H1 (cell line): Measurements from ENCODE around the gene PCDHGA1. TPM values are rescaled to one million over a fixed set of nuclear protein-coding genes. Genes with fewer than 3 reads are reported as not detected.

Experiments used
- CTCF ChIA-PET: fragments of 300-600 bp; sonication (Branson Sonifier 250); formaldehyde crosslinking; loops from one replicate; lab custom pipeline; 2021; ENCODE audit not compliant: partially characterized antibody; lab: Charles Lee
- POLR2A ChIA-PET: fragments of 300-600 bp; sonication (Branson Sonifier 250); formaldehyde crosslinking; loops from one replicate; lab custom pipeline; 2021; ENCODE audit warnings: inconsistent platforms; ENCODE audit not compliant: partially characterized antibody; lab: Charles Lee
- DNase-seq, 2 experiments: peaks; one replicate each; pipeline versions ENCODE4 v3.0.0 to v3.0.0-alpha.2; 2010 to 2022; ENCODE audit warnings: low spot score in 2 of 2, low read depth in 1 of 2, mixed read lengths in 1 of 2
- FAIRE-seq: peaks from 2 replicates; lab custom pipeline; 2011; peaks lifted over from hg19 to GRCh38; lab: Jason Lieb, UNC
- H2AFZ ChIP-seq: 2 replicates; pipeline ENCODE4 v1.8.1; 2012; ENCODE audit warnings: low read length, inconsistent platforms
- H2AK5ac ChIP-seq: 2 replicates; pipeline ENCODE4 v1.6.1; 2013; ENCODE audit warnings: low read depth, low read length
- H2BK120ac ChIP-seq: replicated peaks from 2 replicates; pipeline ENCODE3; 2013; ENCODE audit warnings: low read depth, low read length, inconsistent platforms
- H2BK12ac ChIP-seq: 2 replicates; pipeline ENCODE4 v1.6.1; 2013; ENCODE audit warnings: low read depth, low read length
- H2BK15ac ChIP-seq: 2 replicates; pipeline ENCODE4 v1.6.1; 2013; ENCODE audit warnings: low read length
- H2BK20ac ChIP-seq: 2 replicates; pipeline ENCODE4 v1.6.1; 2013; ENCODE audit warnings: low read length
- H2BK5ac ChIP-seq: 2 replicates; pipeline ENCODE4 v1.6.1; 2013; ENCODE audit warnings: low read depth, low read length
- H3K14ac ChIP-seq: 2 replicates; pipeline ENCODE4 v1.6.1; 2013; ENCODE audit warnings: inconsistent platforms; ENCODE audit not compliant: insufficient read length
- H3K18ac ChIP-seq: 2 replicates; pipeline ENCODE4 v1.6.1; 2013; ENCODE audit warnings: low read length; ENCODE audit errors: extremely low read depth
- H3K23ac ChIP-seq: 2 replicates; pipeline ENCODE4 v1.6.1; 2013; ENCODE audit warnings: inconsistent platforms; ENCODE audit not compliant: insufficient read length
- H3K23me2 ChIP-seq: 2 replicates; pipeline ENCODE4 v1.6.1; 2013; ENCODE audit warnings: low read depth, low read length
- H3K27ac ChIP-seq: 2 replicates; pipeline ENCODE4 v1.6.1; 2011; ENCODE audit warnings: low read depth, low read length, inconsistent platforms
- H3K27me3 ChIP-seq, 4 experiments: replicated peaks in 1 of 4; 1 replicate in 1 of 4; 2 replicates in 3 of 4; pipeline versions ENCODE4 v1.6.1 to v1.8.1; 2011 to 2013; ENCODE audit warnings: low read length in 3 of 4, mild to moderate bottlenecking in 3 of 4, inconsistent platforms in 2 of 4, mixed read lengths in 2 of 4, moderate library complexity in 1 of 4; ENCODE audit not compliant: control insufficient read depth in 3 of 4, insufficient read depth in 3 of 4; ENCODE audit errors: extremely low read depth in 1 of 4
- H3K36me3 ChIP-seq, 4 experiments: 2 replicates each; pipeline versions ENCODE4 v1.6.1 to v1.8.1; 2011 to 2013; ENCODE audit warnings: mild to moderate bottlenecking in 4 of 4, low read length in 3 of 4, moderate library complexity in 2 of 4, control low read depth in 1 of 4, inconsistent platforms in 1 of 4; ENCODE audit not compliant: insufficient read depth in 4 of 4, control insufficient read depth in 2 of 4
- H3K4ac ChIP-seq: replicated peaks from 2 replicates; pipeline ENCODE3; 2013; ENCODE audit warnings: low read length, low read depth, mixed read lengths, inconsistent platforms; ENCODE audit not compliant: insufficient read length
- H3K4me1 ChIP-seq, 4 experiments: replicated peaks in 1 of 4; 1 replicate in 1 of 4; 2 replicates in 3 of 4; pipeline versions ENCODE4 v1.6.1 to v1.8.1; 2011 to 2013; ENCODE audit warnings: low read length in 3 of 4, inconsistent platforms in 2 of 4, mixed read lengths in 1 of 4; ENCODE audit not compliant: insufficient read depth in 4 of 4, control insufficient read depth in 3 of 4
- H3K4me2 ChIP-seq, 2 experiments: 2 replicates each; pipeline versions ENCODE4 v1.6.1 to v1.8.1; 2011 to 2013; ENCODE audit warnings: low read depth in 2 of 2, low read length in 2 of 2, control low read depth in 1 of 2, inconsistent platforms in 1 of 2, mild to moderate bottlenecking in 1 of 2; ENCODE audit not compliant: insufficient read depth in 1 of 2
- H3K4me3 ChIP-seq, 4 experiments: fragments of 200-600, 300-600 bp in 1 of 4; sonication (generic), shearing (Covaris generic), sonication (Bioruptor Twin) in 1 of 4; 2 replicates each; pipeline versions ENCODE4 v1.5.1 to v1.8.1; 2011 to 2016; ENCODE audit warnings: low read length in 4 of 4, low read depth in 3 of 4, control low read depth in 2 of 4, inconsistent platforms in 2 of 4, mild to moderate bottlenecking in 2 of 4, mixed read lengths in 1 of 4, moderate library complexity in 1 of 4; ENCODE audit not compliant: insufficient read depth in 2 of 4; ENCODE audit errors: extremely low read depth in 1 of 4
- H3K56ac ChIP-seq: replicated peaks from 2 replicates; pipeline ENCODE3; 2013; ENCODE audit warnings: low read depth, mild to moderate bottlenecking, mixed read lengths, low read length, inconsistent platforms; ENCODE audit not compliant: insufficient read length
- H3K79me1 ChIP-seq: 2 replicates; pipeline ENCODE4 v1.6.1; 2013; ENCODE audit warnings: low read depth, low read length, control low read depth
- H3K79me2 ChIP-seq, 2 experiments: 2 replicates each; pipeline versions ENCODE4 v1.6.1 to v1.8.1; 2012 to 2013; ENCODE audit warnings: low read length in 2 of 2, mild to moderate bottlenecking in 2 of 2, inconsistent platforms in 1 of 2; ENCODE audit not compliant: insufficient read depth in 2 of 2, control insufficient read depth in 1 of 2
- H3K9ac ChIP-seq, 4 experiments: replicated peaks in 1 of 4; 1 replicate in 1 of 4; 2 replicates in 3 of 4; pipeline versions ENCODE4 v1.6.1 to v1.8.1; 2011 to 2013; ENCODE audit warnings: low read depth in 3 of 4, low read length in 3 of 4, control low read depth in 2 of 4, mild to moderate bottlenecking in 2 of 4, moderate library complexity in 2 of 4, inconsistent platforms in 1 of 4; ENCODE audit errors: extremely low read depth in 1 of 4
- H3K9me3 ChIP-seq, 2 experiments: 2 replicates each; pipeline versions ENCODE4 v1.6.1 to v1.8.1; 2012 to 2013; ENCODE audit warnings: mild to moderate bottlenecking in 2 of 2, moderate library complexity in 2 of 2, control low read depth in 1 of 2, inconsistent platforms in 1 of 2, low read depth in 1 of 2, low read length in 1 of 2, mixed read lengths in 1 of 2; ENCODE audit not compliant: insufficient read depth in 2 of 2
- H4K20me1 ChIP-seq, 2 experiments: replicated peaks in 1 of 2; 2 replicates each; pipeline versions ENCODE3 to v1.8.1; 2011 to 2013; ENCODE audit warnings: inconsistent platforms in 2 of 2, low read length in 2 of 2, mild to moderate bottlenecking in 1 of 2; ENCODE audit not compliant: insufficient read depth in 2 of 2, control insufficient read depth in 1 of 2
- H4K5ac ChIP-seq: 2 replicates; pipeline ENCODE4 v1.6.1; 2013; ENCODE audit warnings: low read length, low read depth, mixed read lengths, inconsistent platforms; ENCODE audit not compliant: insufficient read length
- H4K8ac ChIP-seq: 2 replicates; pipeline ENCODE4 v1.8.0; 2013; ENCODE audit warnings: mild to moderate bottlenecking, moderate library complexity, low read length, inconsistent platforms; ENCODE audit not compliant: insufficient read depth; ENCODE audit errors: extremely low read depth
- H4K91ac ChIP-seq: replicated peaks from 2 replicates; pipeline ENCODE3; 2013; ENCODE audit warnings: low read length, mixed read lengths, inconsistent platforms; ENCODE audit not compliant: insufficient read length
- EGR1 ChIP-seq: IDR thresholded peaks from 2 replicates; pipeline ENCODE4 v1.6.1; 2011; ENCODE audit warnings: low read depth, low read length, borderline replicate concordance
- EP300 ChIP-seq, 2 experiments: IDR thresholded peaks; 1 replicate in 1 of 2; 2 replicates in 1 of 2; pipeline ENCODE4 v1.6.1; 2011 to 2012; ENCODE audit warnings: low read depth in 2 of 2, low read length in 2 of 2, mild to moderate bottlenecking in 2 of 2, borderline replicate concordance in 1 of 2, inconsistent platforms in 1 of 2, moderate library complexity in 1 of 2
- RFX5 ChIP-seq: IDR thresholded peaks from 2 replicates; pipeline ENCODE4 v1.6.1; 2011; ENCODE audit warnings: low read depth, low read length, improper control_type of control experiment, borderline replicate concordance
- WGBS, 2 experiments: shearing (Covaris generic) in 1 of 2; methylation state at CpG; one replicate each; pipeline versions ENCODE4 v1.1.6 to v1.1.7; 2013 to 2015; ENCODE audit warnings: low lambda C conversion rate in 2 of 2, mixed read lengths in 2 of 2, inconsistent platforms in 1 of 2, low coverage in 1 of 2, missing lambda C conversion rate in 1 of 2; ENCODE audit not compliant: insufficient replicate concordance in 2 of 2, insufficient coverage in 1 of 2, insufficient read length in 1 of 2; ENCODE audit errors: extremely low coverage in 1 of 2, missing lambda C conversion rate in 1 of 2; 5-methylcytosine and 5-hydroxymethylcytosine counted together
- polyA plus RNA-seq, 7 experiments: library from polyadenylated mRNA; depleted of rRNA in 3 of 7; stranded (reverse) in 5 of 7; unstranded in 2 of 7; fragments of >200 nt in 5 of 7; fragments of 200-250 nt in 2 of 7; gene quantifications; 1 replicate in 5 of 7; 2 replicates in 1 of 7; 4 replicates in 1 of 7; pipeline versions ENCODE4 v1.2.1 to v1.2.3, GENCODE V29; 2011 to 2013; ENCODE audit warnings: missing spikeins in 2 of 7, mixed read lengths in 2 of 7
- total RNA-seq: library from RNA; stranded (reverse); fragmentation: NEBNext Ultra II Directional; extraction: Animal tissue kit (Norgen Biotek cat#: 25700); gene quantifications from 2 replicates; pipeline ENCODE4 v1.2.1, GENCODE V29; 2021
- TF ChIP-seq, protein P1 (sequence below): IDR thresholded peaks from 2 replicates; pipeline ENCODE4 v1.6.1; 2012; ENCODE audit warnings: inconsistent platforms
- TF ChIP-seq, protein P2 (sequence below): IDR thresholded peaks from 2 replicates; pipeline ENCODE4 v1.6.1; 2012; ENCODE audit warnings: low read length, inconsistent platforms

Gene PCDHGA1
- total and polyA plus RNA-seq, 2 of the 8 experiments (the other 6 are each of a cell fraction or from before 2014, with no cell fraction given), result 0.57 to 0.89 TPM

DNA sequence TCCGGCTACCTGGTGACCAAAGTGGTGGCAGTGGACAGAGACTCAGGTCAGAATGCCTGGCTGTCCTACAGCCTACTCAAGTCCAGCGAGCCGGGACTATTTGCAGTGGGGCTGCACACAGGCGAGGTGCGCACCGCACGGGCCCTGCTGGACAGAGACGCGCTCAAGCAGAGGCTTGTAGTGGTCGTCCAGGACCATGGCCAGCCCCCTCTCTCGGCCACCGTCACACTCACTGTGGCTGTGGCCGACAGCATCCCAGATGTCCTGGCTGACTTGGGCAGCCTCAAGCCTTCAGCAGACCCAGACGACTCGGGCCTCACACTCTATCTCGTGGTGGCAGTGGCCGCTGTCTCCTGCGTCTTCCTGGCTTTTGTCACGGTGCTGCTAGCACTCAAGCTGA lies 26.6 kb downstream of the PCDHGA1 start:
- no peak overlapping the region for H3K4me2 ChIP-seq
- H3K23me2 ChIP-seq, result no peaks in the 10 kb centered on the region
- H3K9me3 ChIP-seq, result peaks cover 31 to 50% of the 10 kb centered on the region in 2 experiments
- no peak overlapping the region for H4K5ac ChIP-seq
- ChIA-PET POLR2A (no interaction called here), CTCF (interaction anchor here (0.8 to 4.4 kb wide), 8 partner anchors 7 to 201 kb away, joined by 3 to 27 read pairs (median 14); partner anchors contain the start of genes PCDHB15, PCDHGA1, PCDHGA2 and PCDHGA5)
- H2BK12ac ChIP-seq, result no peak overlapping the region
- H3K14ac ChIP-seq, result no peak overlapping the region
- 0 out of 7 replicates have a peak, but pooled peaks cover 0 to 1% (median 0%) of the 10 kb centered on the region in 4 experiments for H3K4me1 ChIP-seq
- H2BK120ac ChIP-seq, result no peak overlapping the region
- 93% methylated on average over 17 of the region's 19 CpGs; no CpG with 5 or more reads in 1 of the 2 experiments for whole genome bisulfite sequencing, 2 experiments
- H3K36me3 ChIP-seq, result peaks cover 0 to 12% (median 2%) of the 10 kb centered on the region in 4 experiments; a peak in 3 of 8 replicates
- no peak overlapping the region for H2AK5ac ChIP-seq
- peak overlapping the region; percentile 5 for H4K8ac ChIP-seq
- H4K91ac ChIP-seq, result no peak overlapping the region
- H3K23ac ChIP-seq, result no peak overlapping the region
- H2BK20ac ChIP-seq, result no peak overlapping the region
- H3K4me3 ChIP-seq, result no peak overlapping the region
- no peak for FAIRE-seq
- H4K20me1 ChIP-seq, result no peaks in the 10 kb centered on the region
- H3K27me3 ChIP-seq, result no peaks in the 10 kb centered on the region
- H3K79me1 ChIP-seq, result no peaks in the 10 kb centered on the region
- H3K79me2 ChIP-seq, result no peaks in the 10 kb centered on the region
- H3K27ac ChIP-seq, result no peak overlapping the region
- no peak overlapping the region for H2BK5ac ChIP-seq
- H3K9ac ChIP-seq, result no peak overlapping the region
- H2AFZ ChIP-seq, result no peak overlapping the region
- H2BK15ac ChIP-seq, result no peak overlapping the region
- H3K18ac ChIP-seq, result no peak overlapping the region
- H3K4ac ChIP-seq, result no peak overlapping the region
- H3K56ac ChIP-seq, result no peak overlapping the region
- no peak for DNase-seq
- TF ChIP-seq RFX5 (no peak), EP300 (IDR thresholded peaks at IDR 0.05; ENCODE audit: borderline replicate concordance in 1 of 2, low read depth in 2 of 2, low read length in 2 of 2) (no peak), EGR1 (no peak)
- TF ChIP-seq, protein P1, sequence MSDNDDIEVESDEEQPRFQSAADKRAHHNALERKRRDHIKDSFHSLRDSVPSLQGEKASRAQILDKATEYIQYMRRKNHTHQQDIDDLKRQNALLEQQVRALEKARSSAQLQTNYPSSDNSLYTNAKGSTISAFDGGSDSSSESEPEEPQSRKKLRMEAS, result no peak
- TF ChIP-seq, protein P2, sequence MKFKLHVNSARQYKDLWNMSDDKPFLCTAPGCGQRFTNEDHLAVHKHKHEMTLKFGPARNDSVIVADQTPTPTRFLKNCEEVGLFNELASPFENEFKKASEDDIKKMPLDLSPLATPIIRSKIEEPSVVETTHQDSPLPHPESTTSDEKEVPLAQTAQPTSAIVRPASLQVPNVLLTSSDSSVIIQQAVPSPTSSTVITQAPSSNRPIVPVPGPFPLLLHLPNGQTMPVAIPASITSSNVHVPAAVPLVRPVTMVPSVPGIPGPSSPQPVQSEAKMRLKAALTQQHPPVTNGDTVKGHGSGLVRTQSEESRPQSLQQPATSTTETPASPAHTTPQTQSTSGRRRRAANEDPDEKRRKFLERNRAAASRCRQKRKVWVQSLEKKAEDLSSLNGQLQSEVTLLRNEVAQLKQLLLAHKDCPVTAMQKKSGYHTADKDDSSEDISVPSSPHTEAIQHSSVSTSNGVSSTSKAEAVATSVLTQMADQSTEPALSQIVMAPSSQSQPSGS, result no peak
